GM18858 (cell line): ENCODE measurements around the gene ALB.

Experiments
- ATAC-seq: cut with Tn5 transposase; IDR thresholded peaks from one replicate; pipeline ENCODE4 v1.9.1; 2021; ENCODE audit not compliant: unreplicated experiment

ALB gene

GRCh38 chr4:73429826-73430587 is 25.9 kb downstream of the ALB start:
- ATAC-seq, result no peak

GRCh38 chr4:73431813-73432168 is 27.7 kb downstream of the ALB start:
- no peak for ATAC-seq

GRCh38 chr4:73432169-73433000 is 28.3 kb downstream of the ALB start:
- no peak for ATAC-seq

- no peak for ATAC-seq
Observed at GRCh38 chr4:73433140-73433539, 29.1 kb downstream of the ALB start.

- ATAC-seq, result peak; percentile 79
Observed at GRCh38 chr4:73434311-73434710, 30.2 kb downstream of the ALB start.

GRCh38 chr4:73435984-73436383 is 31.9 kb downstream of the ALB start, which contains the start of gene AFP:
Gene AFP (plus strand): TSS chr4:73436221. CDS start chr4:73436263, 42 bp downstream.
- no peak for ATAC-seq

GRCh38 chr4:73436674-73437557 is 32.8 kb downstream of the ALB start:
- ATAC-seq, result no peak

- no peak for ATAC-seq
Observed at GRCh38 chr4:73437558-73437956, 33.5 kb downstream of the ALB start.

- no peak for ATAC-seq
Observed at GRCh38 chr4:73438048-73438447, 34.0 kb downstream of the ALB start.

- no peak for ATAC-seq
Observed at GRCh38 chr4:73438582-73439215, 34.6 kb downstream of the ALB start.

GRCh38 chr4:73439445-73439844 is 35.4 kb downstream of the ALB start:
- no peak for ATAC-seq

- ATAC-seq, result no peak
Observed at GRCh38 chr4:73439991-73440390, 35.9 kb downstream of the ALB start.

- ATAC-seq, result no peak
Observed at GRCh38 chr4:73440653-73441052, 36.6 kb downstream of the ALB start.

GRCh38 chr4:73442275-73442674 is 38.2 kb downstream of the ALB start:
- ATAC-seq, result no peak

- no peak for ATAC-seq
Observed at GRCh38 chr4:73443224-73443623, 39.1 kb downstream of the ALB start.

GRCh38 chr4:73445383-73446335 is 41.6 kb downstream of the ALB start:
- no peak for ATAC-seq

- ATAC-seq, result peak; percentile 98
Observed at GRCh38 chr4:73446336-73446938, 42.4 kb downstream of the ALB start.

GRCh38 chr4:73447671-73448070 is 43.6 kb downstream of the ALB start:
- ATAC-seq, result no peak
